GM21825 (cell line): ENCODE measurements around the gene MT1E.

ENCODE experiments used
- ATAC-seq: cut with Tn5 transposase; IDR thresholded peaks from one replicate; pipeline ENCODE4 v1.9.1; 2021; ENCODE audit warnings: mild to moderate bottlenecking, moderate library complexity; ENCODE audit not compliant: unreplicated experiment

The MT1E gene

GRCh38 chr16:56623637-56624036, 1.9 kb upstream of the MT1E start:
- no peak for ATAC-seq

GRCh38 chr16:56625943-56626654, 518 bp downstream of the MT1E start:
- no peak for ATAC-seq

GRCh38 chr16:56626685-56627084, 1.1 kb downstream of the MT1E start:
- ATAC-seq, result no peak

GRCh38 chr16:56628486-56629350, 3.1 kb downstream of the MT1E start:
- no peak for ATAC-seq

- ATAC-seq, result no peak
Measured at GRCh38 chr16:56629531-56629930, 4.0 kb downstream of the MT1E start.

- ATAC-seq, result peak; percentile 79
Measured at GRCh38 chr16:56630134-56630533, 4.6 kb downstream of the MT1E start.

GRCh38 chr16:56631197-56631596, 5.6 kb downstream of the MT1E start:
- ATAC-seq, result no peak

- ATAC-seq, result no peak
Measured at GRCh38 chr16:56631832-56632155, 6.2 kb downstream of the MT1E start.

- no peak for ATAC-seq
Measured at GRCh38 chr16:56632156-56632847, 6.7 kb downstream of the MT1E start, which contains the start of gene MT1M. Gene MT1M, plus strand, starts transcription at chr16:56632659. Its CDS starts 73 bp downstream, at chr16:56632732.

GRCh38 chr16:56632848-56633365, 7.3 kb downstream of the MT1E start:
- no peak for ATAC-seq

GRCh38 chr16:56633535-56633934, 8.0 kb downstream of the MT1E start:
- ATAC-seq, result no peak

- no peak for ATAC-seq
Measured at GRCh38 chr16:56634715-56635440, 9.3 kb downstream of the MT1E start.

GRCh38 chr16:56635441-56635967, 9.9 kb downstream of the MT1E start:
- no peak for ATAC-seq

GRCh38 chr16:56636616-56637413, 11.2 kb downstream of the MT1E start:
- ATAC-seq, result no peak

GRCh38 chr16:56637814-56638750, 12.5 kb downstream of the MT1E start, which contains the start of gene MT1A:
Gene MT1A, plus strand, starts transcription at chr16:56638666. Its CDS starts 73 bp downstream, at chr16:56638739.
- no peak for ATAC-seq

GRCh38 chr16:56639045-56639444, 13.5 kb downstream of the MT1E start:
- no peak for ATAC-seq

- no peak for ATAC-seq
Measured at GRCh38 chr16:56640076-56640475, 14.5 kb downstream of the MT1E start.

- ATAC-seq, result no peak
Measured at GRCh38 chr16:56641166-56641565, 15.6 kb downstream of the MT1E start.
